Chondrocyte (in vitro differentiated cells): Measurements from ENCODE around the gene PROCR. TPM values are rescaled to one million over a fixed set of nuclear protein-coding genes. Genes with fewer than 3 reads are reported as not detected.

Source experiments
- DNase-seq: peaks from one replicate; pipeline ENCODE4 v3.0.0; 2021; ENCODE audit warnings: mixed read lengths, low spot score
- H3K27ac Mint-ChIP-seq: one replicate; pipeline ENCODE4 v1.8.0; 2021; ENCODE audit warnings: mild to moderate bottlenecking, moderate library complexity, mixed read lengths; ENCODE audit not compliant: unreplicated experiment
- H3K27me3 Mint-ChIP-seq: 2 replicates; pipeline ENCODE4 v1.8.0; 2021; ENCODE audit warnings: low read depth, mixed read lengths
- H3K36me3 Mint-ChIP-seq: 2 replicates; pipeline ENCODE4 v1.8.0; 2021; ENCODE audit warnings: low read depth, mixed read lengths
- H3K4me1 Mint-ChIP-seq: 2 replicates; pipeline ENCODE4 v1.8.0; 2021; ENCODE audit warnings: low read depth, mild to moderate bottlenecking, mixed read lengths
- H3K4me3 Mint-ChIP-seq: one replicate; pipeline ENCODE4 v1.8.0; 2021; ENCODE audit warnings: mild to moderate bottlenecking, moderate library complexity, mixed read lengths; ENCODE audit not compliant: unreplicated experiment
- H3K9me3 Mint-ChIP-seq: 2 replicates; pipeline ENCODE4 v1.8.0; 2021; ENCODE audit warnings: low read depth, mixed read lengths
- long read RNA-seq: library from polyadenylated mRNA; stranded (forward); transcript quantifications from one replicate; pipeline ENCODE4 v2.0.0, GENCODE V29; 2021
- total RNA-seq: library from RNA; stranded (reverse); gene quantifications from 3 replicates; pipeline ENCODE4 v1.2.1, GENCODE V29; 2021
- TF ChIP-seq, protein P1 (sequence below): fragments of 200-600 bp; sonication (generic); IDR thresholded peaks from 2 replicates; pipeline ENCODE4 v1.5.0; 2021; ENCODE audit warnings: antibody characterized with exemption, mild to moderate bottlenecking, moderate library complexity

PROCR gene
- total RNA-seq: 2.8 to 5.2 TPM (median 3.5 TPM) in 3 replicates
- long read RNA-seq, transcript PROCR-201 (4 exons, 1,348 nt): major isoform, 5 of 7 reads
- long read RNA-seq, partial matches to known transcripts: 0 of 7 reads
- long read RNA-seq, other reads (novel, unspliced or antisense): 2 of 7 reads

DNA sequence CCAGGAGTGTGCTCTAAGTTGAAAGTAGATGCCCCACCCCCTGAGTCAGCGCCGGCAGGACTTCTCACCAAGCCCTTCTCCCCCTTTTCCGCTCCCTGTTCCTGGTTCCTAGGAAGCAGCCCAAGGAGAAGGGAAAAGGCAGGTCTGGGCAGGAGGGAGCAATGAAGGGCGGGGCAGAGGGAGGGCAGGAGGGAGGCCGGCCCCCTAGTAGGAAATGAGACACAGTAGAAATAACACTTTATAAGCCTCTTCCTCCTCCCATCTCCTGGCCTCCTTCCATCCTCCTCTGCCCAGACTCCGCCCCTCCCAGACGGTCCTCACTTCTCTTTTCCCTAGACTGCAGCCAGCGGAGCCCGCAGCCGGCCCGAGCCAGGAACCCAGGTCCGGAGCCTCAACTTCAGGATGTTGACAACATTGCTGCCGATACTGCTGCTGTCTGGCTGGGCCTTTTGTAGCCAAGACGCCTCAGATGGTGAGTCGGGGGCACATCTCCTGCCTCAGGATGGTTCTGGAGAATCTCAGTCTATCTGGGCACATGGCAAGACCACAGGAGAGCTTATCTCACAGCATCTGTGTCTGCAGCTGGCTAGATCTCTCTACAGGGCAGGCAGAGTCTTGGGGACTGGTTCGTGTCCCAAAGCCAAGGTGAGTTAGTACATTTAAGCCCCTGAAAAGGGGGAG, at the start of gene PROCR:
Gene PROCR, plus strand, starts transcription at position 320 of the 681 bp plus-strand sequence. Its CDS starts 83 bp downstream, at position 403.
- TF ChIP-seq, protein P1, sequence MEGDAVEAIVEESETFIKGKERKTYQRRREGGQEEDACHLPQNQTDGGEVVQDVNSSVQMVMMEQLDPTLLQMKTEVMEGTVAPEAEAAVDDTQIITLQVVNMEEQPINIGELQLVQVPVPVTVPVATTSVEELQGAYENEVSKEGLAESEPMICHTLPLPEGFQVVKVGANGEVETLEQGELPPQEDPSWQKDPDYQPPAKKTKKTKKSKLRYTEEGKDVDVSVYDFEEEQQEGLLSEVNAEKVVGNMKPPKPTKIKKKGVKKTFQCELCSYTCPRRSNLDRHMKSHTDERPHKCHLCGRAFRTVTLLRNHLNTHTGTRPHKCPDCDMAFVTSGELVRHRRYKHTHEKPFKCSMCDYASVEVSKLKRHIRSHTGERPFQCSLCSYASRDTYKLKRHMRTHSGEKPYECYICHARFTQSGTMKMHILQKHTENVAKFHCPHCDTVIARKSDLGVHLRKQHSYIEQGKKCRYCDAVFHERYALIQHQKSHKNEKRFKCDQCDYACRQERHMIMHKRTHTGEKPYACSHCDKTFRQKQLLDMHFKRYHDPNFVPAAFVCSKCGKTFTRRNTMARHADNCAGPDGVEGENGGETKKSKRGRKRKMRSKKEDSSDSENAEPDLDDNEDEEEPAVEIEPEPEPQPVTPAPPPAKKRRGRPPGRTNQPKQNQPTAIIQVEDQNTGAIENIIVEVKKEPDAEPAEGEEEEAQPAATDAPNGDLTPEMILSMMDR: no peak
- peak; percentile 75 for DNase-seq
- Mint-ChIP-seq H3K27me3 (peaks cover 1% of the 10 kb centered on the region), H3K36me3 (no peaks in the 10 kb centered on the region), H3K9me3 (no peaks in the 10 kb centered on the region), H3K4me1 (peaks cover 12% of the 10 kb centered on the region), H3K4me3 (peak within 1 kb of the TSS; percentile 69), H3K27ac (peak within 1 kb of the TSS; percentile 14)

DNA sequence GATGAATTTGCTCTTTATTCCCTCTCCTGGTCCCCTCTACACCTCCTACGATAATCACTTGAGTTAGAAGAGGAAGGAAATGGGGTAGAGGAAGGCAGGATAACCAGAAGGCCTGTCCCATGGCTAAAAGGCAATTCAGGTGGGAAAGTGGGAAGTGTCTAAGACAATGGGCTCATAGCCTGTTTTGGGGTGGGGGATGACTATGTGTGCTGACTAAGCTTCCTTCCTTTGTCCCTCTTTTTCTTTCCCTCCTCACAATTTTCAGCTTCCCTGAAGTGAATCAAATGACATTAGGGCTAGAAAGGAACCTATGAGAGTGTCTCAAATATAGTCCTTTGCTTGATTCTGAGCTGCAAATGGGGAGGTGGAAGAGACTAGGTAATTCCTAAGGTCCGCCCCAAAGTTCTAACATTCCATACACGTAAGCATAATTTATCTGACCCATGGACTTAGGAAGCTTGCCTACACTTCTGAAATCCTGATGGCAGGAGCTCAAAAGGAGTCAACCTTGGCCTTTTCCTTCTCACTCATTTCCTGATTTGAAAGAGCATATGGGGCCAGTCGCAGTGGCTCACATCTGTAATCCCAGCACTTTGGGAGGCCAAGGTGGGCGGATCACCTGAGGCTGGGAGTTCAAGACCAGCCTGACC, 49.0 kb upstream of the PROCR start:
- Mint-ChIP-seq H3K9me3 (no peaks in the 10 kb centered on the region), H3K36me3 (peaks cover 59% of the 10 kb centered on the region), H3K27me3 (no peaks in the 10 kb centered on the region), H3K4me3 (no peak overlapping the region), H3K4me1 (peaks cover 8% of the 10 kb centered on the region), H3K27ac (no peak overlapping the region)
- no peak for DNase-seq
- TF ChIP-seq, protein P1: no peak

DNA sequence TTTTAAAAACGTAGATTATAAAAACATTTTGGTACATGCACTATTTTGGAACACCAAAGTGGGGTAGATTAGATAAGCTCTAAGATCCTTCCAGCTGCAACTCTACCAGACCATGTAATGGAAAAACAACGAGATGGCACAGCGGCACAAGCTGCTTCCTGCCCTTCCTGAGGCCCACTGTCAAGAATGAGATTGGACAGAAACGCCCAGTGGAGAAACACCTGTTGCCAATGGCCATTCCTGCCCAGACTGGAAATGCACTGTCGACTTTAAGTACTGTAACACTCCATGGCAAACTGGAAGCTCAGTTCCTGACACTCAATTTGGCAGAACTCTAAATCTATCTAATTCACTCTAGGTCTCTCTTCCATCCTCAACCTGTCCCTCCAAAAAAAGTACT, 46.1 kb upstream of the PROCR start:
- TF ChIP-seq, protein P1: no peak

DNA sequence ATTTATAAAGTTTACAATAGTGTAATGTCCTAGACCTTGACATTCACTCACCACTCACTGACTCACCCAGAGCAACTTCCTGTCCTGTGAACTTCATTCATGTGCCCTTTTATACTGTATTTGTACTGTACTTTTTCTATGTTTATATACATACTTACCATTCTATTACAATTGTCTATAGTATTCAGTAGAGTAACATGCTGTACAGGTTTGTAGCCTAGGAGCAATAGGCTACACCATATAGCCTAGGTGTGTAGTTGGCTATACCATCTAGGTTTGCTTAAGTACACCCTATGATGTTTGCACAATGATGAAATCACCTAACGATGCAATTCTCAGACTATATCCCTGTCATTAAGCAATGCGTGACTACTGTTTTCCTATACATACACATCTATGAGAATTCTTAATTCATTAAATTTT, 42.2 kb upstream of the PROCR start:
- Mint-ChIP-seq H3K4me3 (no peak overlapping the region), H3K36me3 (peaks cover 37% of the 10 kb centered on the region), H3K9me3 (no peaks in the 10 kb centered on the region), H3K27ac (no peak overlapping the region), H3K4me1 (peaks cover 7% of the 10 kb centered on the region), H3K27me3 (no peaks in the 10 kb centered on the region)
- DNase-seq: no peak
- TF ChIP-seq, protein P1: no peak

More for the DNA sequence above, 46.1 kb upstream of the PROCR start:
- Mint-ChIP-seq H3K36me3 (peaks cover 41% of the 10 kb centered on the region), H3K9me3 (no peaks in the 10 kb centered on the region), H3K4me1 (peaks cover 4% of the 10 kb centered on the region), H3K4me3 (no peak overlapping the region), H3K27ac (no peak overlapping the region), H3K27me3 (no peaks in the 10 kb centered on the region)
- no peak for DNase-seq

DNA sequence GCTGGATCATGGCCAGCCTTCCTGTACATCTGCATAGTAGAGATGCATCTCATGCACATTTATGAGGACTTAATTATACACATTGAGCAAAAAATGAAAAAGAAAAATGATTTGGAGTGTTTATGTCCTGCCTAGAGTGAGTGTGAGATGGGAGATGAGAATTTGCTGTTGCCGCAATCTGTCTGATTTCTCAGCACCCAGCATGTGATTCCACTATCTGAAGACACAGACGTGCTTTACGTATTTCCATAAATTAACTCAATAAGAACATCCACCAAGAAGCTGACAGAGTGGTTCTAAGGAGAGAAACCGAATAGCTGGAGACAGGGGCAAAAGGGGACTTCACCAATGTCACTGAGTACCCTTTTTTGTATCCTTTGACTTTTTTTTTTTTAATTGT, 39.9 kb upstream of the PROCR start:
- Mint-ChIP-seq H3K4me3 (no peak overlapping the region), H3K9me3 (no peaks in the 10 kb centered on the region), H3K36me3 (peaks cover 33% of the 10 kb centered on the region), H3K4me1 (peaks cover 13% of the 10 kb centered on the region), H3K27me3 (no peaks in the 10 kb centered on the region), H3K27ac (no peak overlapping the region)
- TF ChIP-seq, protein P1: no peak
- DNase-seq: no peak
